IMR-90 (cell line): ENCODE measurements around the gene ALDH1L2.

Source experiments
- BHLHE40 ChIP-seq: fragments of 150-350 bp; IDR thresholded peaks from 2 replicates; pipeline ENCODE4 v1.6.1; 2016; ENCODE audit warnings: mild to moderate bottlenecking, low read depth, low read length
- CEBPB ChIP-seq: IDR thresholded peaks from 2 replicates; pipeline ENCODE4 v1.6.1; 2012; ENCODE audit warnings: low read depth, low read length, improper control_type of control experiment
- CHD1 ChIP-seq: IDR thresholded peaks from 2 replicates; pipeline ENCODE4 v1.6.1; 2012; ENCODE audit warnings: low read depth, low read length, improper control_type of control experiment
- FOS ChIP-seq: fragments of 150-350 bp; IDR thresholded peaks from 2 replicates; pipeline ENCODE4 v1.6.1; 2016; ENCODE audit warnings: low read depth, low read length
- MAZ ChIP-seq: IDR thresholded peaks from 2 replicates; pipeline ENCODE4 v1.6.1; 2012; ENCODE audit warnings: low read depth, mild to moderate bottlenecking, low read length, improper control_type of control experiment, moderate library complexity, borderline replicate concordance
- MXI1 ChIP-seq: IDR thresholded peaks from 2 replicates; pipeline ENCODE4 v1.6.1; 2012; ENCODE audit warnings: low read depth, mild to moderate bottlenecking, low read length, moderate library complexity, borderline replicate concordance
- POLR2A ChIP-seq: IDR thresholded peaks from 2 replicates; pipeline ENCODE4 v1.6.1; 2012; ENCODE audit warnings: mild to moderate bottlenecking, low read depth, low read length
- RAD21 ChIP-seq: IDR thresholded peaks from 2 replicates; pipeline ENCODE4 v1.6.1; 2012; ENCODE audit warnings: low read length, improper control_type of control experiment
- RFX5 ChIP-seq: IDR thresholded peaks from 2 replicates; pipeline ENCODE4 v1.8.0; 2012; ENCODE audit warnings: low read depth, mild to moderate bottlenecking, low read length, moderate library complexity
- SMC3 ChIP-seq: fragments of 150-350 bp; IDR thresholded peaks from 2 replicates; pipeline ENCODE4 v1.6.1; 2016; ENCODE audit warnings: low read depth, mild to moderate bottlenecking, antibody characterized with exemption, low read length, moderate library complexity
- TF ChIP-seq, protein P1 (sequence below): fragments of 150-350 bp; IDR thresholded peaks from 2 replicates; pipeline ENCODE4 v1.6.1; 2016; ENCODE audit warnings: low read depth, mild to moderate bottlenecking, low read length, moderate library complexity, borderline replicate concordance
- TF ChIP-seq, protein P2 (sequence below): fragments of 150-350 bp; IDR thresholded peaks from 2 replicates; pipeline ENCODE4 v1.6.1; 2017; ENCODE audit warnings: mild to moderate bottlenecking, antibody characterized with exemption, low read length, low read depth
- TF ChIP-seq, protein P3 (sequence below): conservative IDR thresholded peaks from 2 replicates; pipeline ENCODE4 v1.5.1; 2012; ENCODE audit warnings: mild to moderate bottlenecking, low read depth, low read length, improper control_type of control experiment

DNA sequence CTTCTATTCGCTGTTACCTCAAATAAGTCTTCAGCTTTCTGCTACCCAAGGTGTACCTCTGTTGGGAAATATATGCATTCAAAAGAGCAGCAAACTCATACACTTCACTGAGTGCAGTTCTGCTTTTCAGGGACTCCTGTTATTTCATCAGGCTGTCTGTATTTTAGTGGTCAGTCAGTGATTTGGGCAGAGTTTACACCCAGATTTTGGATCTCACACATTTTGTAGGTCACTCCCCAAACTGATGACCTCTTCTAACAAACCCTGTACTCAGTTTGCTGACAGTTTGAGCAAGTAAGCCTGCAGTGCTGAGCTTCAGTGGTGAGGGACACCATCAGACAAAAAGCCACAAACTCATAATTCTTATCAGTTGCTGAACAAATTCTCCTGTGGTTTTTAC lies 15.1 kb upstream of the ALDH1L2 start:
- TF ChIP-seq, protein P1, sequence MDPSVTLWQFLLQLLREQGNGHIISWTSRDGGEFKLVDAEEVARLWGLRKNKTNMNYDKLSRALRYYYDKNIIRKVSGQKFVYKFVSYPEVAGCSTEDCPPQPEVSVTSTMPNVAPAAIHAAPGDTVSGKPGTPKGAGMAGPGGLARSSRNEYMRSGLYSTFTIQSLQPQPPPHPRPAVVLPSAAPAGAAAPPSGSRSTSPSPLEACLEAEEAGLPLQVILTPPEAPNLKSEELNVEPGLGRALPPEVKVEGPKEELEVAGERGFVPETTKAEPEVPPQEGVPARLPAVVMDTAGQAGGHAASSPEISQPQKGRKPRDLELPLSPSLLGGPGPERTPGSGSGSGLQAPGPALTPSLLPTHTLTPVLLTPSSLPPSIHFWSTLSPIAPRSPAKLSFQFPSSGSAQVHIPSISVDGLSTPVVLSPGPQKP = no peak
- TF ChIP-seq, protein P2, sequence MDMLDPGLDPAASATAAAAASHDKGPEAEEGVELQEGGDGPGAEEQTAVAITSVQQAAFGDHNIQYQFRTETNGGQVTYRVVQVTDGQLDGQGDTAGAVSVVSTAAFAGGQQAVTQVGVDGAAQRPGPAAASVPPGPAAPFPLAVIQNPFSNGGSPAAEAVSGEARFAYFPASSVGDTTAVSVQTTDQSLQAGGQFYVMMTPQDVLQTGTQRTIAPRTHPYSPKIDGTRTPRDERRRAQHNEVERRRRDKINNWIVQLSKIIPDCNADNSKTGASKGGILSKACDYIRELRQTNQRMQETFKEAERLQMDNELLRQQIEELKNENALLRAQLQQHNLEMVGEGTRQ = no peak
- TF ChIP-seq, protein P3, sequence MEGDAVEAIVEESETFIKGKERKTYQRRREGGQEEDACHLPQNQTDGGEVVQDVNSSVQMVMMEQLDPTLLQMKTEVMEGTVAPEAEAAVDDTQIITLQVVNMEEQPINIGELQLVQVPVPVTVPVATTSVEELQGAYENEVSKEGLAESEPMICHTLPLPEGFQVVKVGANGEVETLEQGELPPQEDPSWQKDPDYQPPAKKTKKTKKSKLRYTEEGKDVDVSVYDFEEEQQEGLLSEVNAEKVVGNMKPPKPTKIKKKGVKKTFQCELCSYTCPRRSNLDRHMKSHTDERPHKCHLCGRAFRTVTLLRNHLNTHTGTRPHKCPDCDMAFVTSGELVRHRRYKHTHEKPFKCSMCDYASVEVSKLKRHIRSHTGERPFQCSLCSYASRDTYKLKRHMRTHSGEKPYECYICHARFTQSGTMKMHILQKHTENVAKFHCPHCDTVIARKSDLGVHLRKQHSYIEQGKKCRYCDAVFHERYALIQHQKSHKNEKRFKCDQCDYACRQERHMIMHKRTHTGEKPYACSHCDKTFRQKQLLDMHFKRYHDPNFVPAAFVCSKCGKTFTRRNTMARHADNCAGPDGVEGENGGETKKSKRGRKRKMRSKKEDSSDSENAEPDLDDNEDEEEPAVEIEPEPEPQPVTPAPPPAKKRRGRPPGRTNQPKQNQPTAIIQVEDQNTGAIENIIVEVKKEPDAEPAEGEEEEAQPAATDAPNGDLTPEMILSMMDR = no peak
- TF ChIP-seq MXI1 (no peak), RAD21 (no peak), MAZ (no peak), RFX5 (no peak), FOS (no peak), SMC3 (no peak), CHD1 (no peak), POLR2A (no peak), CEBPB (no peak), BHLHE40 (no peak)
